IPS-18c (cell line): ENCODE results near the gene EPB41L3.
"Not testable (repeated sequence)": the region's sequence is repeated elsewhere in the genome, so short reads cannot be mapped to it uniquely, and the experiment has no call there.

Experiments
- H3K4me3 ChIP-seq: 2 replicates; pipeline ENCODE4 v1.7.0; 2013; ENCODE audit warnings: low read depth, mild to moderate bottlenecking, low read length, moderate library complexity; ENCODE audit not compliant: insufficient read depth
- H3K9me3 ChIP-seq: one replicate; pipeline ENCODE4 v1.6.1; 2013; ENCODE audit warnings: mild to moderate bottlenecking, low read length, moderate library complexity; ENCODE audit not compliant: control insufficient read depth, insufficient read depth

The EPB41L3 gene

DNA sequence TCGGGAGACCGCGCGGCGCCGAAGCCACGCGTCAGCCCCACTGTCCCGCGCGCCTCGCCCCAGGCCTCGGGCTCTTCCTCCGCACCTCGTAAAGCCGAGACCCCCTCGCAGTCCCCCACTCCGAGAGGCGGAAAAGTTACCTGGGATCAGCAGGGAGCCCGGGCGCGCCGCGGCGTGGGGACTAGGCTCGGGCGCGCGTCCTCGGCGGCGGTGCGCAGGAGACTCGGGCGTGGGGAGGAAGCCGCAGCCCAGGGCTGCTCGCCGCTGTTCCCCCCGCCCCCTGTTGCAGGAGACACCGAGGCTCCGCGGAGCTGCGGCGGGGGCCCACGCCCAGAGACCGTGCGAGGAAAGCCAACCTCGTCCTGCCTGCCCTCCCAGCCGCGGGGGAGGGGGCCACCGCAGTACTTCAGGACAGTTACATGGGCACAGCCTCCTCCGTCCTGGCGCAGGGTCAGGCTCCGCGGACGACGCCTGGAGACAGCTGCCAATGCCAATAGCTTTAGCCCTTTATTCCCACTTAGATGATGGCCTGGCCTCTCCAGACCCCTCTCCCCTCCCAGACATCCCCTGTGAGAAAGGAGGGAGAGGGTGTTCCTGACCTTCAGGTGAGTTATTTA, at the start of gene EPB41L3:
Gene EPB41L3 (minus strand): TSS at position 225 of the 617 bp plus-strand sequence. CDS start 54,814 bp downstream, outside the sequence.
- Histone ChIP-seq H3K9me3 (no peaks in the 10 kb centered on the region), H3K4me3 (peak within 1 kb of the TSS; percentile 62)

DNA sequence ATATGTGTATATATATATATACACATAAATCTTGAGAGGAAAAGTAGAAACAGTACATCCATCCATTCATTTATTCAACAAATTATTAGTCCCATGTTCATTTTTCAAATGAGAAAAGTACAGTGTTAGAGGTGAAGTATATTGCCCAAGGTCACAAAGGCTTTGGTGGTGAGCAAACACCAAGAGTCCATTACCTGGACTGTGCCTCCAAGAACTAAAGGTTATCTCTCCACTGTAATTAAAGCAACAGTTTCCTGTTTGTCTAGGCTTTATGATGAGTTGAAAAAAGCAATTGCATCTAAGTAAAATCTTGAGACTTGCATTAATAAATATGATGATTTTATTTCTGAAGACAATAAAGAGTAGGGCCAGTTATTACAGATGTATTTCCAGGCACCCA, 44.7 kb upstream of the EPB41L3 start:
- Histone ChIP-seq H3K9me3 (peaks cover 3% of the 10 kb centered on the region), H3K4me3 (no peak overlapping the region)

DNA sequence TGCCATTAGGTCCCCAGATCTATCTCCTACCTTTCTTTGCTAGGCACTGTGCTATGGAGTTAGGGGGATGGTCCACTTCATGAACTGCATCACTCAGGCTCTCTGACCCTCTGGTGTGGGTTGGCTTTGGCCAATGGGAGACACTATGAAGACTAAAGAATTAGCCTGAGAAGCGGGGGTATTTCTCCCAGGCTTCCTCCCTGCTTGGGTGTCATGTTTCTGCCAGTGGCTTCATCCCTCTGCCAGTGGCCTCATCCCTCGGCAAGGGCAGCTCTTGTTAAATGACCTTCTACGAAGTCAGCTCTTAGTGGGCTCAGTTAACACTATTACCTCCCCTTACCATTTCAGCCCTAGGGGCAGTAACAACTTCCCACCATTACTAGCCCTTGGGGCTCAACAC, 41.9 kb upstream of the EPB41L3 start:
- H3K9me3 ChIP-seq = no peaks in the 10 kb centered on the region
- H3K4me3 ChIP-seq = no peak overlapping the region

DNA sequence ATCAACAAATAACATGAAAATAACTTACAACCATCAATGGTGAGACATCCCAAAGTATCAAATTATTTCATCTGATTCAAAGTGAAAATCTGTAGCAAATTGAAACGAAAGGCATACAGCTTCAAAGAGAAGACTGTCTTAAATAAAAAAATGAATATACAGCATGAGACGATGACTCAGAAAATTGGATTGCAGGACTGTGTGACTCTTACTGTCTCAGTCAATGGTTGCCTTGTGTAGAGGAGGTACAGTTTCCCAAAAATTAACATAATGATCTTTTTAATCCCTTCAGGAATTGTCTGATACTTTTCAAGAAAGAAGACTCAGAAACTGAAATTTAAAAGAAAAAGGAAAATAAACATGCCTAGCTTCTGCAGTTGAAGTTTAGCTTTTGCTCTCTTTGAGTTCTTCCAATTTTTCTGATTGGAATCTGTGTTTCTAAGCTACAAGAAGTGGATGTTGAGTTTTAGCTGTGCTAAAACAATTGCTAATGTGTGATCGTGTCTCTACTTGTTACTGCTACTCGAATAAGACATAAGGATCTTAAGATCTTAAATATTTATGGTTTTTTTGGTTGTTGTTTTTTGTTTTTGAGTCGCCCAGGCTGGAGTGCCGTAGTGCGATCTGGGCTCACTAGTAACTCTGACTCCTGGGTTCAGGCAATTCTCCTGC, 41.1 kb upstream of the EPB41L3 start:
- no peak overlapping the region for H3K4me3 ChIP-seq
- H3K9me3 ChIP-seq = no peaks in the 10 kb centered on the region

DNA sequence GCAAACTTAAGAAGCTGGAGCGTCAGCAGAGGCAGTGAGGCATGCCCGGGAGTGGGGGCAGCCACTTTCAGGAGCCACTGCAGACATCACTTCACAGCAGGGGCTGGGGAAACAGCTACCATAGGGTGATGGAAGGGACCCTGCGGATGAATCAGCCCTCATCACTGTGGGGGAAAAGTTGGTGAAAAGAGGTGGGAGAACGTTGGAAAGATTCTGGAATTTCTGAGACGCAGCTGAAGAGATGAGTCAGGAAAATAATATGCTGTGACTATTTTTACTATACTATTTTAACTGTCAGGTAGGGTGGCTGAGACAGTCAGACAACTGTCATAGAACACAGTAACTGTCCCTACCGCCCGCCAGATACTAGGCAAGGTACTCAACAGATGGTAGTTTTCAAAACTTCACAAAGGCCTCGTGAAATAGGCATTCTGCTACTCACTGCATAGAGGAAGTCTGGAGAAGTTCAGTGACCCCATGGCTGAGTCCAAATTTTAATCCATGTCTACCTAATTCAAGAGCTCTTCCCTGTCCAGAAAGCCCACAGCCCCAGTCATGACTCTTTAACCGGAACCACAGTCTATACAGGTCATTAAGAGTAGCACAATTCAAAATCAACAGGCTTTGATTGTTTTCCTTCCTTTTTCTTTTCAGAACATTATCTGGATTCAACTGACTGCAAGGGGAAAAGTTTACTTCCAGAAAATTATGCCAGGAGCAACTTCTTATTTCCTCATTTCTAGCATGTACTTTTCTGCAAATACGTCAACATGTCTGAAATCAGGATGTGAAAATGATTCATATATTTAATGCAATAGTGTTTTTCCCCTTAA, 39.3 kb upstream of the EPB41L3 start:
- Histone ChIP-seq H3K9me3 (no peaks in the 10 kb centered on the region), H3K4me3 (no peak overlapping the region)

DNA sequence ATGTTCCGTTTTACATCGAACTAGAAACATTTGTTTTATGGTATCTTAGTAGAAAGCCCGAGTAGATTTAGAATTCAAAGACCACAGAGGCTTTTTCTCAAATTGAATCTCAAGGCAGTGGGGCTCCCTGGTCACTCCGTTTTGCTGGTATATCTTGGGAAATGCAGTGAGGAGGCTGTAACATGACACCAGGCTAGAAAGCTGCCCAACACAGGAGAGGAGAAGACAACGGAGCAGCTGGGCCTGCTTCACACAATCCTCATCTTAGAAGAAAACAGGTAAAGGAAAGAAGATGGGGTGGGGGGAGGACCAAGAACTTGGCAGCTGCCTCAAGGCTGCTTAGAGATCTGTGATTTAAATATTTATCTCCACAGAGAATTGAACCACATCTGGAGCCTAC, 38.3 kb upstream of the EPB41L3 start:
- Histone ChIP-seq H3K9me3 (no peaks in the 10 kb centered on the region), H3K4me3 (no peak overlapping the region)

DNA sequence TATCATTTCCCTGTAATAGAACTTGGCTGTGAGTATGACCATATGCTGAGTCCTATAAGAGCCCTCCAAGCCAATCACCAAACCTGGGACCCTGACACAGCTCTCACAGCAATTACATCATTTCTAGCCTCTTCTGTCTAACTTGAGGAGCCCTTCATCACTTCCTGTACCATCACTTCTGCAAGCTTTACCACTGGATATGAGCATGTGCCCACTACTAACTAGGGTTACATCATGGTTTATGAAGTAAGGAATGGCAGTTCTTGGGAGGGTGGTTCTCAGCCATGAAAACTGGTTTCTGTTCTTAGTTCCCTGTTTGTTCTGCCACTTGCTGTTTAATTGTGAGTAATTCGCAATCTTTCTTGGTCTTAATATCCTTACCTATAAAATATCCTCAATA, 31.0 kb upstream of the EPB41L3 start:
- Histone ChIP-seq H3K4me3 (no peak overlapping the region), H3K9me3 (no peaks in the 10 kb centered on the region)

DNA sequence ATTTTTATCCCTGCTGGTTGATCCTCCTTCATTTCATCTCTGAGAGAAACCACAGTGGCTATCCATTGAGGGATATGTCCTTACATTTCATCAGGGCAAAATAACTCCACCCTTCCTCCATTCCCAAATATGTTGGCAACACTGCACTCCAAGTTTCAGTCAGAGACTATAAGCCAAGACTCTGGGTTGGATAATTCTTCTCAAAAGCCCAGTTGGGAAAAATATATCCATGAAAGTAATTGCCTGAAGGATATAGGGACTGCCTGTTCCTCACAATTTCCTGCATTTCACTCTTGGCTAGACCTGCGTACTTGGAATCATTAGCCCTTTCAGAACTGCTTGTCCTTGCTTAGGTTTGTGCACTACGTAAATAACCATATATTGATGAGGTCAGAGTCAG, 27.9 kb upstream of the EPB41L3 start:
- no peaks in the 10 kb centered on the region for H3K9me3 ChIP-seq
- H3K4me3 ChIP-seq = no peak overlapping the region

DNA sequence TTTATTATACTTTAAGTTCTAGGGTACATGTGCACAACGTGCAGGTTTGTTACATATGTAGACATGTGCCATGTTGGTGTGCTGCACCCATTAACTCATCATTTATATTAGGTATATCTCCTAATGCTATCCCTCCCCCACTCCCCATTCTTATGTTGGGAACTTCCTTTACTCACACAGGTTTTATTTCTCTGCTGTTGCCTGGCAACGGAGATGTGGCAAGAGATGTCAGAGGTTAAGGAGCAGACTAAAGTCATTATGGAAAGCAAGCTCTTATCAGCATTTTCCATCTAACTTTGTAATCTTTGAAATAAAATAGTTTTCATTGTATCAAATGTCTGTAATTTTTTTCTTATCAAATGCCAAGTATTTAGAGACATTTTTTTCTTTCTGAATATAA, 26.8 kb upstream of the EPB41L3 start:
- H3K9me3 ChIP-seq, H3K4me3 ChIP-seq: not testable (repeated sequence)

DNA sequence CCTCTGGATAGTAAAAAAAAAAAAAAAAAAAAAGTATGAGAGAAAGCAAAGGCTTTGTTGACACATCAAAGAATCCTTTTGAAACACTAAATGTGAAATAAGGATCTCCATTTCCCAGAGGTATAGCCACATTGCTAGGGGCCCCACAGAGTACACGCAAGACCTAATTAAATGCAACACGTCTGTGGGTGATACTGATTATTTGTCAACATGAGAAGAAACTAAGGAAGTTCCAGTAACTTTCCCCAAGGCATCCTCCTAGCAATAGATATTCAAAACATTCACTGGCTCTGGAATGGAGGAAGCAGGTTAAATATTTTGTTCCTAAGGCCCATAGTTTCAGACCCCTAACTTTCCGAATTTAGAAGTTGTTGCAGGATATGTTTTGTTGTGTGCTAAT, 24.6 kb upstream of the EPB41L3 start:
- Histone ChIP-seq H3K9me3 (no peaks in the 10 kb centered on the region), H3K4me3 (no peak overlapping the region)

DNA sequence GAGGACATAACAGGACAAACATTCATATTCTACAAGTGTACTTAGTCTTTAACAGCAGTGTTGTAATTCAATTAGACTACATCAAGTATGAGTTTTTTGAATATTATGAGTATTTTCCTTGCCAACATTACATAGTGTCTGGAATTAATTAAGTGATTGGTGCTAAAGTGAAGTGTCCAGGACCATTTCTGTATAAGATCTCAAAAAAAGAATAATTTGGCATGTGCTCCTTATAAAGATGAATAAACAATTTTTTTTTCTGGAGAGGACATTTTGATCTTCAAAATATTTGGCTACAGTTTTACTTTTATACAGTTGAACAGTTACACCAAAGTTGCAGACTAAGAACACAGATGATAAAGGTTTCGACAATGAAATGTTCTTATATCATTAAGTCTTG, 15.1 kb upstream of the EPB41L3 start:
- H3K4me3 ChIP-seq = no peak overlapping the region
- no peaks in the 10 kb centered on the region for H3K9me3 ChIP-seq

DNA sequence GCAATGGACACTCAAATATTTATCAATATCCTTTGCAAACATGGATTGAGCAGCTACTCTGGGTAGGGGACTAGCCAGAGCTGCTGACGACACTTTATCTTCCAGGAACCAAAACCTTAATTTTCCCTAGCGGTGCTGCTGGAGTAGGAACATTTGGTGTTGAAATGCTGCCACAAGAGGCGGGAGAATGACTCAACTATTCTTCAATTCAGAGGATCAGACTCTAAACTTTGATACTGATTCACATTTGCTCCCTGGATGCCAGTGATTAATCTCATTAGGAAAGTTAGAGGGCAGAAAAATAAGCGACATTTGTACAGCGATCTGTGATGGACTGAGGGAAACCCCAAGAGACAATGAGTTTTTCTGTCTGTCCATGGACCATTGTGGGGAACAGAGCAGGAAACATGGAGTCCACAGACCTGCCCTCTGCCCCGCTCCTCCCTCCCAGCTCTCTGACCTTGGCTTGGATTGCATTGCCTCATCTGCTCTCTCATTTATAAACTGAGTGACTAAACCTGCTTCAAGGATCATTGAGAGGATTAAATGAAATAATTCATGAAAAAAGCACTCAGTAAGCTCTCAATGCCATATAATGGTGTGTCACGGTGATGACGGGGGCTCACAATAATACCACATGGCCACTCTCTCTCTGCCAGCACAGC, 12.6 kb upstream of the EPB41L3 start:
- no peak overlapping the region for H3K4me3 ChIP-seq
- no peaks in the 10 kb centered on the region for H3K9me3 ChIP-seq

DNA sequence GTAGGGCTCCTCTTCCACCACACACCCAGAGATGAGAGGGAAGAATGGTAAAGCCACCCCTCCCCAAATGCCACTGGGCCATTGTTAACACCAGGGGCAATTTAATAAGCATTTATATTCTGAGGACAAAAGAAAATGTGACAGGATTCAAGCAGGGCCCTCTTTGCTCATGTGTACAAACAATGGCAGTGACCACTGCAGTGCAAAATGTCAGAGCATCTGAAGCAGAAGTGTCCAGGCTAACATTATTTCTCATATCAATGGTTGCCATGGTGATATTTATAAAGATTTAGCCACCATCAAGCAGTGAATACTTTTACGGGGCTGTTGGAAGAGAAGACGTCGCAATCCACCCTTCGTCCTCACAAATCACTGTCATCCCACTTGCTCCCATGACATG, 10.8 kb upstream of the EPB41L3 start:
- Histone ChIP-seq H3K4me3 (no peak overlapping the region), H3K9me3 (no peaks in the 10 kb centered on the region)

DNA sequence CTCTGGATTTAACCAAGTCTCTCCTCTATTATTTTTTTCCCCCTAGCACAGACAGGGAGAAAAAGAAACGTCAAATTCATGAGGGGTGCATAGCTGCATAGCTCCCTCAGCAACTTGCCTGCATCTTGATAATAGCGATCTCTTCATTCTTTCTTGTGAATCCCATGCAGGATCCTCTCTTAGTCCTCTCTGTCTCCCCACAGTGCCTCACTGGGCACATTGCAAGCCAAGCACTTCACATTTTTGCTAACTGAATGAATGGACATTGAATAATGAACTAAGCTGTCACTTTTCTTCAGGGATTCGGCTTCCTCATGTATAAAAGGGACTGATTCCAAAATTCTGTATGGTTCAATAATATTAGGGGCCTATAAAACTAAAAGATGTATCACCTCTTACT, 2.9 kb upstream of the EPB41L3 start:
- Histone ChIP-seq H3K4me3 (no peak overlapping the region), H3K9me3 (no peaks in the 10 kb centered on the region)

DNA sequence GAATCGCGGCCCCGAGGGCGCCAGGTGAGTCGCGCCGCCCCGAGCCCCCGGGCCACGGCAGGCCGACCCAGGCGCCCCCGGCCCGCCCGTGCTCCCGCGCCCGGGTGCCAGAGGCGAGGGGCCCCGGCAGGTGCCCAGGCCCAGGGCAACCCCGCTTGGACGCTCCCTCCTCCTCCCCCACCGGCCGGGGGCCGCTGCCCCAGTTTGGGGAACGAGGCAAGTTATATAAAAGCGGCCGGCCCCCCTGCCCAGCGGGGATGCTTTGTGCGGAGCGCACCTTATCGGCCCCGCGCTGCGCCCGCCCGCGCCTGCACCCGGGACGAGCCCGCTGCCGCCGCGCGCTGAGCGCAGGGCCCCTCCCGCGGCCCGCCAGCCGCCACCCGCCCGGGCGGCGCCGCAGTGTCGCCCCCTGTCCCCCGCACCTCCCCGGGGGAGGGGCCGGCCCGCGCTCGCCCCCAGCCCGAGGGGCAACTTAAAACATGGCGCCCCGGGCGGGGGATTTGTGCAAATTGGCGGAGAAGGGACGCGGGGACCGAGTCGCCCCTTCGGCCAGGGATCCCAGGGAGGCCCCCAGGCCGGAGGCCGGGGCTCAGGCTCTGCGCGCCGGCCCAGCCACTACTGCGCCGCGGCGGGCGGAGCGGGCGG, 639 bp downstream of the EPB41L3 start:
- H3K4me3 ChIP-seq = peak overlapping the region; percentile 62

DNA sequence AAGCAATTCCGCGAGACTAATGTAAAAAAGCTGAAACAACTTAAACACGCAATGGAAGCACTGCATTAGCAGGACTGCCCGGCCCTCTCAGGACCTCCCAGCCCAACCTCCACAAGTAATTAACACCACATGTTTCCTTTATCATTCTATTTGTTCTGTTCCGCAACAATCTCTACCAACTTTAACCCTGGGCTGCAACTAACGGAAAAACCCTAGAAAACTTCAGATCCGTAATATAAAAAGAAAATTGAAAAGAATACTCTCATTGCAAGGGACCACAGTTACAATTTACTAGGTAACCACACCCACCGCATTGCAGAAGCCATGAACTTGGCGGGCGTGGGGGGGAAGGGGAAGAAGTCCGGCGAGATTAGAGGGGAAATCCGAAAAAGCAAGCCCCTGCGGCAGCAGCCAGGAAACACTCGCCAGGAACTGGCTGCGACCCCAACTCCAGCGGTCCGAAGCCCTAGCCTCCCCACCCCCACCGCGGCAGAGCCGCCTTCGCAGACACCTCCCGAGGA, 1.2 kb downstream of the EPB41L3 start:
- peak overlapping the region; percentile 62 for H3K4me3 ChIP-seq

More for the DNA sequence above, 639 bp downstream of the EPB41L3 start:
- no peaks in the 10 kb centered on the region for H3K9me3 ChIP-seq

DNA sequence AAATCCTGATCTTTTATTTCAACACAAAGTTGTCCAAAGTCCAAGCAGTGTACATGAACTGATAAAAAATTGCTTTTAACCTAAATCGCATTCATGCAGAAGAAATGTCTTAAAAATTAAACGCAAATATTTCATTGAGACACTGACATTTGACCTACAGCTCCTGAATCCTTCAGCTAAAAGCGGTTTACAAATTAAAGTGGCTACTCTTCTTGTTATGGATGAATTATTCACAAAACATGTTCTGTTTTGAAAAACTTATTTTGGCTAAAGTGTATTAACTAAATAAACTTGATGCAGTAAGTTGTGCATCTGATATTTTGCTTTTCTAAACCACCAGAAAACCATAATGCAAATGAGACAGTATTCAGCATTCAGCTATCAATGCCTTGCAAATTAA, 2.2 kb downstream of the EPB41L3 start:
- Histone ChIP-seq H3K4me3 (no peak overlapping the region), H3K9me3 (no peaks in the 10 kb centered on the region)

More for the DNA sequence above, 1.2 kb downstream of the EPB41L3 start:
- H3K9me3 ChIP-seq = no peaks in the 10 kb centered on the region
